GM23248 (cell line): ENCODE results near the gene PPOX. TPM values are rescaled to one million over a fixed set of nuclear protein-coding genes. Genes with fewer than 3 reads are reported as not detected.

Experiments used
- DNase-seq: peaks from one replicate; pipeline ENCODE4 v3.0.0-alpha.2; 2015
- H2AFZ ChIP-seq: fragments of 200-600 bp; sonication (generic); 2 replicates; pipeline ENCODE4 v1.6.1; 2016; ENCODE audit warnings: antibody characterized with exemption
- H3F3A ChIP-seq: fragments of 200-600 bp; sonication (generic); 2 replicates; pipeline ENCODE4 v1.6.1; 2016; ENCODE audit warnings: mild to moderate bottlenecking, antibody characterized with exemption, mixed run types; ENCODE audit not compliant: insufficient read depth
- H3K27ac ChIP-seq: fragments of 200-600 bp; sonication (generic); 2 replicates; pipeline ENCODE4 v1.5.1; 2016; ENCODE audit warnings: mild to moderate bottlenecking
- H3K27me3 ChIP-seq: fragments of 200-600 bp; sonication (generic); replicated peaks from 2 replicates; pipeline ENCODE4 v1.6.1; 2016; ENCODE audit warnings: mild to moderate bottlenecking; ENCODE audit not compliant: insufficient read depth
- H3K36me3 ChIP-seq: fragments of 200-600 bp; sonication (generic); 2 replicates; pipeline ENCODE4 v1.6.1; 2016; ENCODE audit warnings: low read depth, mild to moderate bottlenecking
- H3K4me1 ChIP-seq: fragments of 200-600 bp; sonication (generic); 2 replicates; pipeline ENCODE4 v1.6.1; 2016; ENCODE audit warnings: mild to moderate bottlenecking; ENCODE audit not compliant: insufficient read depth
- H3K4me2 ChIP-seq: fragments of 200-600 bp; sonication (generic); one replicate; pipeline ENCODE4 v1.6.1; 2016; ENCODE audit warnings: mild to moderate bottlenecking; ENCODE audit not compliant: unreplicated experiment
- H3K4me3 ChIP-seq: fragments of 200-600 bp; sonication (generic); 2 replicates; pipeline ENCODE4 v1.5.1; 2016; ENCODE audit warnings: mild to moderate bottlenecking
- H3K79me2 ChIP-seq: fragments of 200-600 bp; sonication (generic); 2 replicates; pipeline ENCODE4 v1.6.1; 2016; ENCODE audit warnings: mild to moderate bottlenecking; ENCODE audit not compliant: insufficient read depth
- H3K9ac ChIP-seq: fragments of 200-600 bp; sonication (generic); 2 replicates; pipeline ENCODE4 v1.6.1; 2016; ENCODE audit warnings: mild to moderate bottlenecking
- H3K9me2 ChIP-seq: fragments of 200-600 bp; sonication (generic); 2 replicates; pipeline ENCODE4 v1.6.1; 2016; ENCODE audit warnings: mixed run types, mild to moderate bottlenecking, moderate library complexity; ENCODE audit not compliant: insufficient read depth
- H3K9me3 ChIP-seq: fragments of 200-600 bp; sonication (generic); one replicate; pipeline ENCODE4 v1.6.1; 2017; ENCODE audit warnings: low read depth
- H4K20me1 ChIP-seq: fragments of 200-600 bp; sonication (generic); 2 replicates; pipeline ENCODE4 v1.6.0; 2016; ENCODE audit not compliant: insufficient read depth
- EZH2 ChIP-seq: fragments of 200-600 bp; sonication (generic); IDR thresholded peaks from 2 replicates; pipeline ENCODE4 v1.6.1; 2018; ENCODE audit warnings: antibody characterized with exemption, mild to moderate bottlenecking; ENCODE audit not compliant: insufficient read depth, poor library complexity, severe bottlenecking
- EZH2phosphoT487 ChIP-seq: fragments of 200-600 bp; sonication (generic); IDR thresholded peaks from 2 replicates; pipeline ENCODE4 v1.6.1; 2018; ENCODE audit warnings: antibody characterized with exemption, moderate library complexity, mild to moderate bottlenecking, low read depth; ENCODE audit not compliant: insufficient read depth
- WGBS, 2 experiments: methylation state at CpG; one replicate each; pipeline ENCODE4 v1.1.6; 2015 to 2017; ENCODE audit warnings: low lambda C conversion rate in 2 of 2, low coverage in 1 of 2; ENCODE audit errors: missing lambda C conversion rate in 2 of 2; 5-methylcytosine and 5-hydroxymethylcytosine counted together
- in situ Hi-C: fragments of 300-500 bp; cut with MboI; formaldehyde crosslinking; loops from 2 replicates; pipeline ENCODE4 v1.15.0; 2020
- polyA plus RNA-seq: library from polyadenylated mRNA; unstranded; fragments of >200 nt; fragmentation: Nextera tagmentation; extraction: Ambion mirVana; gene quantifications from 2 replicates; pipeline ENCODE4 v1.2.1, GENCODE V29; 2016
- total RNA-seq: library from RNA; depleted of rRNA; stranded (reverse); fragments of >200 nt; shearing (Covaris generic); gene quantifications from 2 replicates; pipeline ENCODE4 v1.2.3, GENCODE V29; 2014

PPOX gene
- total and polyA plus RNA-seq, 2 experiments from 2014 or later, result 18.8 to 21.5 TPM

GRCh38 chr1:161139766-161140165 lies 26.5 kb upstream of the PPOX start:
- H3K27ac ChIP-seq, result no peak overlapping the region
- in situ Hi-C loops, result no loop called here
- H3K4me2 ChIP-seq, result no peak overlapping the region
- no peak overlapping the region for H2AFZ ChIP-seq
- WGBS, 2 experiments, result 43 to 50% methylated on average over 1 of the region's 1 CpG
- no peaks in the 10 kb centered on the region for H3K4me1 ChIP-seq
- no peak overlapping the region for H3K9ac ChIP-seq
- H3K9me3 ChIP-seq, result no peaks in the 10 kb centered on the region
- DNase-seq, result peak; percentile 70
- no peaks in the 10 kb centered on the region for H4K20me1 ChIP-seq
- no peaks in the 10 kb centered on the region for H3K36me3 ChIP-seq
- H3K9me2 ChIP-seq, result no peaks in the 10 kb centered on the region
- peaks cover 26% of the 10 kb centered on the region for H3K79me2 ChIP-seq
- H3F3A ChIP-seq, result 0 out of 2 replicates have a peak, but pooled peaks cover 13% of the 10 kb centered on the region
- H3K4me3 ChIP-seq, result no peak overlapping the region
- no peak for TF ChIP-seq EZH2phosphoT487
- TF ChIP-seq EZH2, result no peak
- H3K27me3 ChIP-seq, result no peaks in the 10 kb centered on the region

- Histone ChIP-seq H3K4me1 (no peaks in the 10 kb centered on the region), H3K9ac (no peak overlapping the region), H4K20me1 (no peaks in the 10 kb centered on the region), H3K27ac (no peak overlapping the region), H3K4me2 (no peak overlapping the region), H3K9me3 (no peaks in the 10 kb centered on the region), H3F3A (0 out of 2 replicates have a peak, but pooled peaks cover 13% of the 10 kb centered on the region), H3K27me3 (no peaks in the 10 kb centered on the region), H3K4me3 (no peak overlapping the region), H3K9me2 (no peaks in the 10 kb centered on the region), H3K79me2 (peaks cover 15% of the 10 kb centered on the region), H3K36me3 (no peaks in the 10 kb centered on the region), H2AFZ (no peak overlapping the region)
- TF ChIP-seq EZH2 (no peak), EZH2phosphoT487 (no peak)
- WGBS, 2 experiments, result 97% methylated on average over 27 to 29 of the region's 29 CpGs
- no peak for DNase-seq
- in situ Hi-C loops, result no loop called here
Measured at GRCh38 chr1:161140755-161141400, 25.3 kb upstream of the PPOX start.

GRCh38 chr1:161145832-161146231 lies 20.4 kb upstream of the PPOX start:
- in situ Hi-C loops, result no loop called here
- WGBS, 2 experiments, result 82 to 89% methylated on average over 3 of the region's 3 CpGs

GRCh38 chr1:161153176-161153575 lies 13.1 kb upstream of the PPOX start:
- peaks cover 3% of the 10 kb centered on the region for H3K4me1 ChIP-seq
- no peak for TF ChIP-seq EZH2
- no peak for TF ChIP-seq EZH2phosphoT487
- peak overlapping the region; percentile 95 for H2AFZ ChIP-seq
- DNase-seq, result peak; percentile 22
- WGBS, 2 experiments, result 13 to 15% methylated on average over 9 of the region's 9 CpGs
- H3F3A ChIP-seq, result peaks cover 15% of the 10 kb centered on the region
- H3K9me2 ChIP-seq, result no peaks in the 10 kb centered on the region
- H3K36me3 ChIP-seq, result no peaks in the 10 kb centered on the region; the same call in 1 of the 2 replicates
- H3K79me2 ChIP-seq, result peaks cover 18% of the 10 kb centered on the region
- H3K27me3 ChIP-seq, result no peaks in the 10 kb centered on the region
- H3K9ac ChIP-seq, result peak overlapping the region; percentile 98
- peak overlapping the region; percentile 97 for H3K27ac ChIP-seq
- H3K4me2 ChIP-seq, result peak overlapping the region; percentile 85
- no peaks in the 10 kb centered on the region for H3K9me3 ChIP-seq
- peak overlapping the region; percentile 94 for H3K4me3 ChIP-seq
- in situ Hi-C loops, result no loop called here
- H4K20me1 ChIP-seq, result no peaks in the 10 kb centered on the region

More at GRCh38 chr1:161145832-161146231, 20.4 kb upstream of the PPOX start:
- Histone ChIP-seq H3K27ac (no peak overlapping the region), H3K4me1 (no peaks in the 10 kb centered on the region), H3K9me2 (no peaks in the 10 kb centered on the region), H3F3A (no peaks in the 10 kb centered on the region), H3K27me3 (no peaks in the 10 kb centered on the region), H2AFZ (no peak overlapping the region), H3K36me3 (no peaks in the 10 kb centered on the region), H3K4me3 (no peak overlapping the region), H3K79me2 (no peaks in the 10 kb centered on the region), H3K9me3 (no peaks in the 10 kb centered on the region), H4K20me1 (no peaks in the 10 kb centered on the region), H3K9ac (no peak overlapping the region), H3K4me2 (no peak overlapping the region)
- no peak for TF ChIP-seq EZH2
- no peak for TF ChIP-seq EZH2phosphoT487
- no peak for DNase-seq
